Lung (tissue), 16 donors: ENCODE measurements around the gene GCG. TPM values are rescaled to one million over a fixed set of nuclear protein-coding genes. Genes with fewer than 3 reads are reported as not detected.

Experiments used
- ATAC-seq: fragments of 200-7000 bp; cut with Tn5 transposase; one replicate; pipeline ENCODE4 v1.9.1; 2020; ENCODE audit warnings: moderate number of reproducible peaks; ENCODE audit not compliant: insufficient read depth, low FRiP score
- DNase-seq, 3 donors: peaks; one replicate each; pipeline ENCODE4 v3.0.0-alpha.2; 2013 to 2017
- H3K27ac ChIP-seq, 2 donors: one replicate each; pipeline ENCODE4 v1.5.1; 2013; ENCODE audit warnings: mild to moderate bottlenecking in 2 of 2, moderate library complexity in 2 of 2, control low read depth in 1 of 2, inconsistent platforms in 1 of 2, low read depth in 1 of 2, low read length in 1 of 2
- H3K27me3 ChIP-seq, 3 donors: one replicate each; pipeline ENCODE4 v1.5.1; 2013; ENCODE audit warnings: low read length in 2 of 3; ENCODE audit not compliant: control insufficient read depth in 3 of 3, insufficient read depth in 3 of 3
- H3K36me3 ChIP-seq, 4 donors: one replicate each; pipeline ENCODE4 v1.5.1; 2013; ENCODE audit warnings: low read length in 4 of 4, mild to moderate bottlenecking in 1 of 4, moderate library complexity in 1 of 4; ENCODE audit not compliant: control insufficient read depth in 4 of 4, insufficient read depth in 4 of 4
- H3K4me1 ChIP-seq, 5 donors: one replicate each; pipeline ENCODE4 v1.5.1; 2013; ENCODE audit warnings: low read length in 5 of 5, mild to moderate bottlenecking in 2 of 5, moderate library complexity in 1 of 5; ENCODE audit not compliant: control insufficient read depth in 5 of 5, insufficient read depth in 5 of 5
- H3K4me3 ChIP-seq: one replicate; pipeline ENCODE4 v1.5.1; 2013; ENCODE audit warnings: mild to moderate bottlenecking, control low read depth, moderate library complexity
- H3K9ac ChIP-seq, 2 donors: one replicate each; pipeline ENCODE4 v1.5.1; 2013; ENCODE audit warnings: low read length in 2 of 2, control low read depth in 1 of 2; ENCODE audit not compliant: insufficient read depth in 1 of 2
- H3K9me3 ChIP-seq, 4 donors: one replicate each; pipeline ENCODE4 v1.5.1; 2013; ENCODE audit warnings: low read length in 3 of 4, mild to moderate bottlenecking in 1 of 4, moderate library complexity in 1 of 4; ENCODE audit not compliant: control insufficient read depth in 4 of 4, insufficient read depth in 3 of 4
- WGBS, 2 donors: extraction: QIAGEN DNeasy Blood & Tissue Kit; methylation state at CpG; one replicate each; pipeline ENCODE4 v1.1.7; 2013; 5-methylcytosine and 5-hydroxymethylcytosine counted together
- long read RNA-seq, 5 donors: transcript quantifications; one replicate each; lab custom pipeline, GENCODE V29; 2026
- polyA plus RNA-seq, 2 donors: library from polyadenylated mRNA; stranded (reverse); fragments of 200-250 nt; gene quantifications; one replicate each; pipeline ENCODE4 v1.2.1, GENCODE V29; 2013
- total RNA-seq, 2 donors: library from RNA; depleted of rRNA in 1 of 2; stranded (reverse); fragments of >200 nt in 1 of 2; gene quantifications; one replicate each; pipeline ENCODE4 v1.2.1, GENCODE V29; 2014 to 2021
- TF ChIP-seq, protein P1 (sequence below): IDR thresholded peaks from 2 replicates; pipeline ENCODE4 v1.5.1; 2012; ENCODE audit warnings: mild to moderate bottlenecking; ENCODE audit errors: control extremely low read depth, extremely low read depth
- donor health status: control.
- donor health status: control.
- donor health status: Bipolar disorder and iron deficiency.
- donor health status: healthy.
- donor health status: DM: yes; HTN: yes; CAD: no.

Gene GCG
- total RNA-seq (not detected), polyA plus RNA-seq (under 1 TPM in 1 of 2 donors, not detected in 1; 0.14 TPM)
- long read RNA-seq, donor 1 = 0 reads
- long read RNA-seq, donor 2 = 0 reads
- long read RNA-seq, donor 3 = 0 reads
- long read RNA-seq, donor 4 = 0 reads
- long read RNA-seq, donor 5 = 0 reads

GRCh38 chr2:162152147-162152546, at the start of gene GCG:
Gene GCG, minus strand, starts transcription at chr2:162152247. Its CDS starts 3,069 bp downstream, at chr2:162149178.
- no peak within 1 kb of the TSS for H3K9ac ChIP-seq
- TF ChIP-seq, protein P1, sequence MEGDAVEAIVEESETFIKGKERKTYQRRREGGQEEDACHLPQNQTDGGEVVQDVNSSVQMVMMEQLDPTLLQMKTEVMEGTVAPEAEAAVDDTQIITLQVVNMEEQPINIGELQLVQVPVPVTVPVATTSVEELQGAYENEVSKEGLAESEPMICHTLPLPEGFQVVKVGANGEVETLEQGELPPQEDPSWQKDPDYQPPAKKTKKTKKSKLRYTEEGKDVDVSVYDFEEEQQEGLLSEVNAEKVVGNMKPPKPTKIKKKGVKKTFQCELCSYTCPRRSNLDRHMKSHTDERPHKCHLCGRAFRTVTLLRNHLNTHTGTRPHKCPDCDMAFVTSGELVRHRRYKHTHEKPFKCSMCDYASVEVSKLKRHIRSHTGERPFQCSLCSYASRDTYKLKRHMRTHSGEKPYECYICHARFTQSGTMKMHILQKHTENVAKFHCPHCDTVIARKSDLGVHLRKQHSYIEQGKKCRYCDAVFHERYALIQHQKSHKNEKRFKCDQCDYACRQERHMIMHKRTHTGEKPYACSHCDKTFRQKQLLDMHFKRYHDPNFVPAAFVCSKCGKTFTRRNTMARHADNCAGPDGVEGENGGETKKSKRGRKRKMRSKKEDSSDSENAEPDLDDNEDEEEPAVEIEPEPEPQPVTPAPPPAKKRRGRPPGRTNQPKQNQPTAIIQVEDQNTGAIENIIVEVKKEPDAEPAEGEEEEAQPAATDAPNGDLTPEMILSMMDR = no peak
- no peaks in the 10 kb centered on the region for H3K36me3 ChIP-seq
- DNase-seq = no peak
- no peak within 1 kb of the TSS for H3K4me3 ChIP-seq
- ATAC-seq = no peak
- no peaks in the 10 kb centered on the region for H3K4me1 ChIP-seq
- no peak within 1 kb of the TSS for H3K27ac ChIP-seq
- H3K9me3 ChIP-seq = no peaks in the 10 kb centered on the region
- 90 to 95% methylated on average over 3 of the region's 3 CpGs for WGBS, 2 donors
- no peaks in the 10 kb centered on the region for H3K27me3 ChIP-seq

GRCh38 chr2:162200636-162201035, 48.6 kb upstream of the GCG start:
- Histone ChIP-seq H3K9ac (no peak overlapping the region), H3K36me3 (peaks cover 0 to 14% (median 2%) of the 10 kb centered on the region in 4 donors), H3K4me1 (no peaks in the 10 kb centered on the region), H3K27me3 (no peaks in the 10 kb centered on the region), H3K4me3 (no peak overlapping the region), H3K9me3 (no peaks in the 10 kb centered on the region), H3K27ac (no peak overlapping the region)
- TF ChIP-seq, protein P1 = no peak
- no peak for ATAC-seq
- no peak for DNase-seq
- WGBS, 2 donors = 82 to 93% methylated on average over 1 of the region's 1 CpG

GRCh38 chr2:162199913-162200312, 47.9 kb upstream of the GCG start:
- H3K27ac ChIP-seq = no peak overlapping the region
- no peak overlapping the region for H3K9ac ChIP-seq
- no peaks in the 10 kb centered on the region for H3K9me3 ChIP-seq
- TF ChIP-seq, protein P1 = no peak
- no peaks in the 10 kb centered on the region for H3K4me1 ChIP-seq
- DNase-seq (no peak), ATAC-seq (no peak)
- WGBS, 2 donors = 58 to 83% methylated on average over 1 of the region's 1 CpG
- H3K4me3 ChIP-seq = no peak overlapping the region
- H3K36me3 ChIP-seq = peaks cover 0 to 15% (median 4%) of the 10 kb centered on the region in 4 donors
- H3K27me3 ChIP-seq = no peaks in the 10 kb centered on the region

DNA sequence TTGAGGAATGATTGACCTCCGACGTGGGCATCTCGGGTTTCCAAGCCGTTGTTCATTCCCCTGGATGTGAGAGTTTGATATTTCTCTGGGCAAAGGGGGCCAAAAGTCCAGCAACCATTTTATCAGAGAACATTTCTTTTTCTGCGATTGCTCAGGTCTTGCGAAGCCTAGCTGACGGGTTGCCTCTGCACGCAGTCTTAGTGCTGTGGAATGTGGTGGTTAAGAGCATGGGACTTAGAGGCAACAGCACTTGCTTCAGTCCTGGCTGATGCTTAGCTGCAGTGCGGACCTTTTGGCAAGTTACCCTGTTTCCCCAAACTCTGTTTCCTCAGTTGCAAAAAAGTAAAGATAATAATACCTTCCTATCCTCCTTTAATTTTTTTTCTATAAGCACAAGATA, 46.2 kb upstream of the GCG start:
- TF ChIP-seq, protein P1 = no peak

More for the DNA sequence above, 46.2 kb upstream of the GCG start:
- 88 to 91% methylated on average over 9 of the region's 9 CpGs for WGBS, 2 donors
- H3K27me3 ChIP-seq = no peaks in the 10 kb centered on the region
- H3K9me3 ChIP-seq = no peaks in the 10 kb centered on the region
- H3K36me3 ChIP-seq = peaks cover 0 to 17% (median 4%) of the 10 kb centered on the region in 4 donors
- no peak overlapping the region for H3K27ac ChIP-seq
- no peaks in the 10 kb centered on the region for H3K4me1 ChIP-seq
- no peak for DNase-seq
- no peak overlapping the region for H3K9ac ChIP-seq
- no peak for ATAC-seq
- no peak overlapping the region for H3K4me3 ChIP-seq
